ENCODE measurements around the gene TBC1D30. TPM values are rescaled to one million over a fixed set of nuclear protein-coding genes. Genes with fewer than 3 reads are reported as not detected.

Gene TBC1D30
- total RNA-seq, 1 experiment from 2014 or later, result 10.8 TPM

DNA sequence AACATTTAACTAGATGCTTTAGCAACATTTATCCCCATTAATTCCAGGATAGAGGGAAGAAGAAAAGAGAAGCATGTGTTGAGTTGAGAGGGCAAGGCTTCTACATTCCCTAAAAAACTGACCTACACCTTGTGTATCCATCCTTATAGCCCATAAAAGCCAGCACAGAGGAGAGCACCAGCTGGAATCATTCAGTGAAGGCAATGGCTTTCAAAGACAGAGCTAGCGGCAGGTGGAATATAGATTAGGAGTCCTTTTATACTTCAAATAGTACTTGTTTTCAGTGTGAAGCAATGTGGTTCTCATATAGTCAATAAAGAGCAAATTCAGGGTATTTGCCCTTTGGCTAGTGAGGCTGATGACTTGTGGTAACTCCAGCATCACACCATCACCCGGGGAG lies 94.4 kb downstream of the TBC1D30 start:
- H3K4me3 ChIP-seq (ENCODE audit: low read depth, low read length), result no peak overlapping the region
- no peak for TF ChIP-seq CTCF (IDR thresholded peaks at IDR 0.05; ENCODE audit: insufficient read depth in 1 of 2, low read depth in 1 of 2, low read length in 1 of 2, severe bottlenecking in 1 of 2, unreplicated experiment in 1 of 2)
- H3K4me3 Mint-ChIP-seq (ENCODE audit: unreplicated experiment), result no peak overlapping the region

GRCh38 chr12:64922853-64923252 lies 98.4 kb downstream of the TBC1D30 start:
- Mint-ChIP-seq H3K27ac (ENCODE audit: unreplicated experiment) (no peak overlapping the region), H3K4me3 (ENCODE audit: unreplicated experiment) (no peak overlapping the region), H3K36me3 (ENCODE audit: insufficient read depth, unreplicated experiment) (no peaks in the 10 kb centered on the region), H3K9me3 (ENCODE audit: unreplicated experiment) (peaks cover 8% of the 10 kb centered on the region), H3K4me1 (ENCODE audit: low read depth, unreplicated experiment) (no peaks in the 10 kb centered on the region), H3K27me3 (ENCODE audit: insufficient read depth, unreplicated experiment) (no peaks in the 10 kb centered on the region)
- Histone ChIP-seq H3K9me3 (no peaks in the 10 kb centered on the region), H3K4me1 (no peaks in the 10 kb centered on the region), H3K36me3 (ENCODE audit: control insufficient read depth, insufficient read depth, low read length) (no peaks in the 10 kb centered on the region), H3K27me3 (replicated peaks; ENCODE audit: control insufficient read depth, insufficient read depth, low read length) (no peaks in the 10 kb centered on the region), H3K4me3 (ENCODE audit: low read depth, low read length) (no peak overlapping the region)
- CTCF ChIA-PET, result interaction anchor here (0.6 kb wide), 1 partner anchor 116 kb away, joined by 3 read pairs; no protein-coding TSS in a partner anchor
- no peak for TF ChIP-seq CTCF (IDR thresholded peaks at IDR 0.05; ENCODE audit: insufficient read depth in 1 of 2, low read depth in 1 of 2, low read length in 1 of 2, severe bottlenecking in 1 of 2, unreplicated experiment in 1 of 2)
- POLR2A ChIA-PET, result no interaction called here
- no peak for DNase-seq
- BruUV-seq (replicated peaks), result no TSS peak
- intact Hi-C loops (cut with micrococcal nuclease; ENCODE audit: unreplicated experiment), result no loop called here

More for the DNA sequence above, 94.4 kb downstream of the TBC1D30 start:
- Histone ChIP-seq H3K4me1 (peaks cover 15% of the 10 kb centered on the region; the same call in 1 of the 2 replicates), H3K27me3 (replicated peaks; ENCODE audit: control insufficient read depth, insufficient read depth, low read length) (no peaks in the 10 kb centered on the region), H3K9me3 (peaks cover 4% of the 10 kb centered on the region; the same call in 1 of the 2 replicates), H3K36me3 (ENCODE audit: control insufficient read depth, insufficient read depth, low read length) (no peaks in the 10 kb centered on the region)
- Mint-ChIP-seq H3K36me3 (ENCODE audit: insufficient read depth, unreplicated experiment) (no peaks in the 10 kb centered on the region), H3K27me3 (ENCODE audit: insufficient read depth, unreplicated experiment) (no peaks in the 10 kb centered on the region), H3K9me3 (ENCODE audit: unreplicated experiment) (no peaks in the 10 kb centered on the region), H3K4me1 (ENCODE audit: low read depth, unreplicated experiment) (no peaks in the 10 kb centered on the region), H3K27ac (ENCODE audit: unreplicated experiment) (no peak overlapping the region)
- ChIA-PET CTCF (no interaction called here), POLR2A (interaction anchor here (0.5 kb wide), 1 partner anchor 29 kb away, joined by 4 read pairs; no protein-coding TSS in a partner anchor)
- no peak for DNase-seq
- no TSS peak for BruUV-seq (replicated peaks)
- intact Hi-C loops (cut with micrococcal nuclease; ENCODE audit: unreplicated experiment), result no loop called here

DNA sequence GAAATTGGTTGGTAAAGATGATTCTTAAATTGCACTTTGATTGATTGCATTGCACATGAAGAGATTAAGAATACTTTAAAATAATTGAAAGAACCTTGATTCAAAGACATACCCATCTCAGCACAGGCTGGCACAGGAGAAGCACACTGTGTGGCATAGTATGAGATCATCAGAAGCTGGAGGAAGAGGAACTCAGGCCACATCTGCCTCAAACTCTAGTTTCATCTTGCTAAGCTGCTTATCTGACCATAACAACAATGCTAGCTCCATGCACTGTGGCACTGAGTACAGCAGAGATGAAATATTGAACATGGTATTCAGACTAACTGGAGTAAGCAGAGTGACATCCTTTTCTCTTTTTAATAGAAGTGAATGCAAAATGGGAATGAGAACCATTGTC lies 99.1 kb downstream of the TBC1D30 start:
- Mint-ChIP-seq H3K27me3 (ENCODE audit: insufficient read depth, unreplicated experiment) (no peaks in the 10 kb centered on the region), H3K4me1 (ENCODE audit: low read depth, unreplicated experiment) (no peaks in the 10 kb centered on the region), H3K36me3 (ENCODE audit: insufficient read depth, unreplicated experiment) (no peaks in the 10 kb centered on the region), H3K4me3 (ENCODE audit: unreplicated experiment) (no peak overlapping the region), H3K9me3 (ENCODE audit: unreplicated experiment) (peaks cover 11% of the 10 kb centered on the region), H3K27ac (ENCODE audit: unreplicated experiment) (no peak overlapping the region)
- Histone ChIP-seq H3K27me3 (replicated peaks; ENCODE audit: control insufficient read depth, insufficient read depth, low read length) (no peaks in the 10 kb centered on the region), H3K4me1 (no peaks in the 10 kb centered on the region; the same call in 1 of the 2 replicates), H3K4me3 (ENCODE audit: low read depth, low read length) (no peak overlapping the region), H3K9me3 (no peaks in the 10 kb centered on the region), H3K36me3 (ENCODE audit: control insufficient read depth, insufficient read depth, low read length) (no peaks in the 10 kb centered on the region)
- CTCF ChIA-PET, result no interaction called here
- intact Hi-C loops (cut with micrococcal nuclease; ENCODE audit: unreplicated experiment), result no loop called here
- no peak for TF ChIP-seq CTCF (IDR thresholded peaks at IDR 0.05; ENCODE audit: insufficient read depth in 1 of 2, low read depth in 1 of 2, low read length in 1 of 2, severe bottlenecking in 1 of 2, unreplicated experiment in 1 of 2)
- POLR2A ChIA-PET, result no interaction called here
- BruUV-seq (replicated peaks), result no TSS peak
- no peak for DNase-seq

Other genes with a start within 250 kb of the TBC1D30 start
- 22.6 and 25.7 TPM in 2 replicates for gene RASSF3, start 214.2 kb upstream of the TBC1D30 start, total RNA-seq (2022)
- 62.9 and 75.1 TPM in 2 replicates for gene GNS, start 65.2 kb upstream of the TBC1D30 start, total RNA-seq (2022)

Measured in Caco-2 (cell line).